K562 (cell line): ENCODE measurements around the gene FKBP15. TPM values are rescaled to one million over a fixed set of nuclear protein-coding genes. Genes with fewer than 3 reads are reported as not detected.

Experiments
- BACH1 ChIP-seq: fragments of 200-800 bp; sonication (Bioruptor generic); IDR thresholded peaks from 2 replicates; pipeline ENCODE4 v1.6.1; 2016; ENCODE audit warnings: missing genetic modification characterization, missing compliant biosample characterization
- EZH2 ChIP-seq: IDR thresholded peaks from 2 replicates; pipeline ENCODE4 v1.6.1; 2012; ENCODE audit warnings: low read depth, mild to moderate bottlenecking, inconsistent platforms, low read length, borderline replicate concordance
- HDGF ChIP-seq: fragments of 450-650 bp; IDR thresholded peaks from 2 replicates; pipeline ENCODE4 v1.6.1; 2016
- NFE2 ChIP-seq: IDR thresholded peaks from 2 replicates; pipeline ENCODE4 v1.6.1; 2014; ENCODE audit warnings: antibody characterized with exemption, low read depth
- TEAD4 ChIP-seq, 2 experiments: sonication (generic) in 1 of 2; formaldehyde crosslinking in 1 of 2; IDR thresholded peaks; 2 replicates each; pipeline versions ENCODE4 v1.6.1 to v1.8.0; 2012 to 2022; ENCODE audit warnings: borderline replicate concordance in 1 of 2, inconsistent platforms in 1 of 2, low read length in 1 of 2, mild to moderate bottlenecking in 1 of 2, missing genetic modification reagents in 1 of 2
- THRAP3 ChIP-seq: fragments of 450-650 bp; IDR thresholded peaks from 2 replicates; pipeline ENCODE4 v1.6.1; 2016; ENCODE audit warnings: mild to moderate bottlenecking, inconsistent platforms, borderline replicate concordance
- ZBTB8A ChIP-seq: fragments of 450-650 bp; IDR thresholded peaks from 2 replicates; pipeline ENCODE4 v1.6.1; 2018; ENCODE audit warnings: mild to moderate bottlenecking, moderate library complexity; ENCODE audit not compliant: partially characterized antibody
- polyA plus RNA-seq, 8 experiments: library from polyadenylated mRNA; depleted of rRNA in 4 of 8; stranded (reverse) in 5 of 8; unstranded in 3 of 8; fragments of >200 nt; fragmentation: Nextera tagmentation in 2 of 8; fragmentation: Illumina TruSeq in 1 of 8; extraction: Ambion mirVana in 2 of 8; extraction: Trizol in 1 of 8; gene quantifications; 2 replicates each; pipeline versions ENCODE4 v1.2.1 to v1.2.3, GENCODE V29; 2011 to 2014; ENCODE audit warnings: inconsistent platforms in 1 of 8, missing spikeins in 1 of 8
- total RNA-seq, 7 experiments: library from RNA; depleted of rRNA in 6 of 7; stranded (reverse); fragments of >200 nt in 6 of 7; fragmentation: Illumina TruSeq in 2 of 7; extraction: Trizol in 2 of 7; gene quantifications; 2 replicates each; pipeline versions ENCODE4 v1.2.1 to v1.2.3, GENCODE V29; 2011 to 2021; ENCODE audit warnings: low replicate concordance in 1 of 7
- TF ChIP-seq, protein P1 (sequence below): fragments of 250-450 bp; sonication (Bioruptor Pico); IDR thresholded peaks from 2 replicates; pipeline ENCODE4 v1.4.0; 2020
- TF ChIP-seq, protein P2 (sequence below), 2 experiments: fragments of 250-450 bp in 1 of 2; fragments of 450-650 bp in 1 of 2; sonication (Bioruptor Pico) in 1 of 2; IDR thresholded peaks; 2 replicates each; pipeline versions ENCODE4 v1.6.1 to v1.8.0; 2016 to 2021; ENCODE audit warnings: mild to moderate bottlenecking in 2 of 2, moderate library complexity in 2 of 2, missing compliant biosample characterization in 1 of 2, missing genetic modification characterization in 1 of 2
- TF ChIP-seq, protein P3 (sequence below): fragments of 450-650 bp; IDR thresholded peaks from 2 replicates; pipeline ENCODE4 v1.6.1; 2016; ENCODE audit warnings: low read depth
- TF ChIP-seq, protein P4 (sequence below): fragments of 450-650 bp; IDR thresholded peaks from 2 replicates; pipeline ENCODE4 v1.6.1; 2016

FKBP15 gene
- total and polyA plus RNA-seq, 9 of the 15 experiments (the other 6 are each of a cell fraction or from before 2014, with no cell fraction given): 8.7 to 38.0 (median 18.9) TPM

DNA sequence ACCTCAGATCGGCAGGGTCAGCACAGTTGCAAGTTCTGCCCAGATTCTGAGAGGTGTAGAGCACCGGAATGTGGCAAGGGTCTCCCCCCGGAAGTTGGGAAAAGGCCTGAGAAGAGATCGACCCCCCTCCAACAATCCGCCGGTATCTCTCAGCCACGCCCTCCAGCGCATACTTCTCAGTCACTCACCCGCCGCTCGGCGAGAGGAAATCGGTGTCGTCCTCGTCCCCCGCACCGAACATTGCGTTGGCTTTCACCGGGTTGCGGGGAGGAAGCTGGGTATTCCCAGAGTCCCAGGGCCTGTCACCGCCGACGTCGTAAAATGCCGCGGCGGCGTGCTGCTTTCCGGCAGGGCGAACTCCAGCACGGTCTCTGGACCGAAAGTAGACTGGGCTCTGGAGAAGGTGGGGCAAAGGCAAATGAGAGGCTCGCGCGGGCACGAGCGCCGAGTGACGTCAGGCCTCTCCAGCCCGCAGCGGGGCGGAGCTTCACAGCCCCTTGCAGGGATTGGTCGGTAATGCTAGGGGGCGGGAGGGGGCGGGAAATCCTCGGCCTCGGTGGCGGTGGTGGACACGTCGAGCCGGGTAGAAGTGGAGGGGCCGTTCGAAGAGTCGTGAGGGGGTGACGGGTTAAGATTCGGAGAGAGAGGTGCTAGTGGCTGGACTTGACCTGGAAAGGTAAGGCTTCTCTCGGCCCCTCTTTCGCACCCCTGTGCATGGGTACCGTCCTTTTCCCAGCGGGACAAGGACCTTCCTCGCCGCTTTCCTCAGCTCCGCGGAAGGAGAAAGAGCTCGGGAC, at the start of gene FKBP15, which contains the start of gene SLC31A1 (continued):
- TF ChIP-seq EZH2 (no peak), BACH1 (tag) (no peak), HDGF (no peak), THRAP3 (no peak), NFE2 (no peak), ZBTB8A (no peak), TEAD4 (IDR thresholded peaks at IDR 0.05; ENCODE audit: low read length) (peak; percentile 47; the same call in 1 of the 2 replicates), TEAD4 (CRISPR knock-in tag; IDR thresholded peaks at IDR 0.05; ENCODE audit: borderline replicate concordance) (no peak)
- TF ChIP-seq, protein P1, sequence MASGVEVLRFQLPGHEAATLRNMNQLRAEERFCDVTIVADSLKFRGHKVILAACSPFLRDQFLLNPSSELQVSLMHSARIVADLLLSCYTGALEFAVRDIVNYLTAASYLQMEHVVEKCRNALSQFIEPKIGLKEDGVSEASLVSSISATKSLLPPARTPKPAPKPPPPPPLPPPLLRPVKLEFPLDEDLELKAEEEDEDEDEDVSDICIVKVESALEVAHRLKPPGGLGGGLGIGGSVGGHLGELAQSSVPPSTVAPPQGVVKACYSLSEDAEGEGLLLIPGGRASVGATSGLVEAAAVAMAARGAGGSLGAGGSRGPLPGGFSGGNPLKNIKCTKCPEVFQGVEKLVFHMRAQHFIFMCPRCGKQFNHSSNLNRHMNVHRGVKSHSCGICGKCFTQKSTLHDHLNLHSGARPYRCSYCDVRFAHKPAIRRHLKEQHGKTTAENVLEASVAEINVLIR (CRISPR knock-in tag): peak; percentile 72
- TF ChIP-seq, protein P2, sequence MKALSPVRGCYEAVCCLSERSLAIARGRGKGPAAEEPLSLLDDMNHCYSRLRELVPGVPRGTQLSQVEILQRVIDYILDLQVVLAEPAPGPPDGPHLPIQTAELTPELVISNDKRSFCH (CRISPR knock-in tag; IDR thresholded peaks at IDR 0.05): no peak
- TF ChIP-seq, protein P2 (tag; IDR thresholded peaks at IDR 0.05): no peak
- TF ChIP-seq, protein P3, sequence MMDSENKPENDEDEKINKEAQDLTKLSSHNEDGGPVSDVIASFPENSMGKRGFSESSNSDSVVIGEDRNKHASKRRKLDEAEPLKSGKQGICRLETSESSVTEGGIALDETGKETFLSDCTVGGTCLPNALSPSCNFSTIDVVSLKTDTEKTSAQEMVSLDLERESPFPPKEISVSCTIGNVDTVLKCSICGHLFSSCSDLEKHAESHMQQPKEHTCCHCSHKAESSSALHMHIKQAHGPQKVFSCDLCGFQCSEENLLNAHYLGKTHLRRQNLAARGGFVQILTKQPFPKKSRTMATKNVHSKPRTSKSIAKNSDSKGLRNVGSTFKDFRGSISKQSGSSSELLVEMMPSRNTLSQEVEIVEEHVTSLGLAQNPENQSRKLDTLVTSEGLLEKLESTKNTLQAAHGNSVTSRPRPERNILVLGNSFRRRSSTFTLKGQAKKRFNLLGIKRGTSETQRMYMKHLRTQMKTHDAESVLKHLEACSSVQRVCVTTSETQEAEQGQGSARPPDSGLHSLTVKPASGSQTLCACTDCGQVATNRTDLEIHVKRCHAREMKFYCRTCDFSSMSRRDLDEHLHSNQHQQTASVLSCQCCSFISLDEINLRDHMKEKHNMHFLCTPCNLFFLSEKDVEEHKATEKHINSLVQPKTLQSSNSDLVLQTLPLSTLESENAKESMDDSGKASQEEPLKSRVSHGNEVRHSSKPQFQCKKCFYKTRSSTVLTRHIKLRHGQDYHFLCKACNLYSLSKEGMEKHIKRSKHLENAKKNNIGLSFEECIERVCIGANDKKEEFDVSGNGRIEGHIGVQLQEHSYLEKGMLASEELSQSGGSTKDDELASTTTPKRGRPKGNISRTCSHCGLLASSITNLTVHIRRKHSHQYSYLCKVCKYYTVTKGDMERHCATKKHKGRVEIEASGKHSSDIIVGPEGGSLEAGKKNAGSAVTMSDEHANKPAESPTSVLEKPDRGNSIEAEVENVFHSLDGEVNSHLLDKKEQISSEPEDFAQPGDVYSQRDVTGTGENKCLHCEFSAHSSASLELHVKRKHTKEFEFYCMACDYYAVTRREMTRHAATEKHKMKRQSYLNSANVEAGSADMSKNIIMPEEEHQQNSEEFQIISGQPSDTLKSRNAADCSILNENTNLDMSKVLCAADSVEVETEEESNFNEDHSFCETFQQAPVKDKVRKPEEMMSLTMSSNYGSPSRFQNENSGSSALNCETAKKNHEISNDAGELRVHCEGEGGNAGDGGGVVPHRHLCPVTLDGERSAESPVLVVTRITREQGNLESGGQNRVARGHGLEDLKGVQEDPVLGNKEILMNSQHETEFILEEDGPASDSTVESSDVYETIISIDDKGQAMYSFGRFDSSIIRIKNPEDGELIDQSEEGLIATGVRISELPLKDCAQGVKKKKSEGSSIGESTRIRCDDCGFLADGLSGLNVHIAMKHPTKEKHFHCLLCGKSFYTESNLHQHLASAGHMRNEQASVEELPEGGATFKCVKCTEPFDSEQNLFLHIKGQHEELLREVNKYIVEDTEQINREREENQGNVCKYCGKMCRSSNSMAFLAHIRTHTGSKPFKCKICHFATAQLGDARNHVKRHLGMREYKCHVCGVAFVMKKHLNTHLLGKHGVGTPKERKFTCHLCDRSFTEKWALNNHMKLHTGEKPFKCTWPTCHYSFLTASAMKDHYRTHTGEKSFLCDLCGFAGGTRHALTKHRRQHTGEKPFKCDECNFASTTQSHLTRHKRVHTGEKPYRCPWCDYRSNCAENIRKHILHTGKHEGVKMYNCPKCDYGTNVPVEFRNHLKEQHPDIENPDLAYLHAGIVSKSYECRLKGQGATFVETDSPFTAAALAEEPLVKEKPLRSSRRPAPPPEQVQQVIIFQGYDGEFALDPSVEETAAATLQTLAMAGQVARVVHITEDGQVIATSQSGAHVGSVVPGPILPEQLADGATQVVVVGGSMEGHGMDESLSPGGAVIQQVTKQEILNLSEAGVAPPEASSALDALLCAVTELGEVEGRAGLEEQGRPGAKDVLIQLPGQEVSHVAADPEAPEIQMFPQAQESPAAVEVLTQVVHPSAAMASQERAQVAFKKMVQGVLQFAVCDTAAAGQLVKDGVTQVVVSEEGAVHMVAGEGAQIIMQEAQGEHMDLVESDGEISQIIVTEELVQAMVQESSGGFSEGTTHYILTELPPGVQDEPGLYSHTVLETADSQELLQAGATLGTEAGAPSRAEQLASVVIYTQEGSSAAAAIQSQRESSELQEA: no peak
- TF ChIP-seq, protein P4, sequence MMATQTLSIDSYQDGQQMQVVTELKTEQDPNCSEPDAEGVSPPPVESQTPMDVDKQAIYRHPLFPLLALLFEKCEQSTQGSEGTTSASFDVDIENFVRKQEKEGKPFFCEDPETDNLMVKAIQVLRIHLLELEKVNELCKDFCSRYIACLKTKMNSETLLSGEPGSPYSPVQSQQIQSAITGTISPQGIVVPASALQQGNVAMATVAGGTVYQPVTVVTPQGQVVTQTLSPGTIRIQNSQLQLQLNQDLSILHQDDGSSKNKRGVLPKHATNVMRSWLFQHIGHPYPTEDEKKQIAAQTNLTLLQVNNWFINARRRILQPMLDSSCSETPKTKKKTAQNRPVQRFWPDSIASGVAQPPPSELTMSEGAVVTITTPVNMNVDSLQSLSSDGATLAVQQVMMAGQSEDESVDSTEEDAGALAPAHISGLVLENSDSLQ: peak; percentile 84
